HepG2 (cell line): Measurements from ENCODE around the gene BEND3. TPM values are rescaled to one million over a fixed set of nuclear protein-coding genes. Genes with fewer than 3 reads are reported as not detected.

Source experiments
- ETV6 ChIP-seq: sonication (generic); formaldehyde crosslinking; conservative IDR thresholded peaks from 2 replicates; pipeline ENCODE4 v1.4.0; 2020; ENCODE audit warnings: missing genetic modification reagents
- GPN1 ChIP-seq: sonication (generic); formaldehyde crosslinking; IDR thresholded peaks from 2 replicates; pipeline ENCODE4 v1.5.1; 2020; ENCODE audit warnings: missing genetic modification reagents, borderline replicate concordance
- KDM2A ChIP-seq: sonication (generic); formaldehyde crosslinking; IDR thresholded peaks from 2 replicates; pipeline ENCODE4 v1.4.0; 2020; ENCODE audit warnings: low read depth, missing genetic modification reagents, borderline replicate concordance
- MXD4 ChIP-seq: IDR thresholded peaks from 2 replicates; pipeline ENCODE4 v1.6.1; 2016; ENCODE audit warnings: mild to moderate bottlenecking, missing biosample characterization, missing genetic modification reagents
- RBFOX2 ChIP-seq: fragments of 200-400 bp; formaldehyde crosslinking; IDR thresholded peaks from 2 replicates; pipeline ENCODE4 v1.6.1; 2017; ENCODE audit warnings: low read depth, mild to moderate bottlenecking, low read length
- SALL2 ChIP-seq: sonication (generic); formaldehyde crosslinking; IDR thresholded peaks from 2 replicates; pipeline ENCODE4 v1.8.1; 2023; ENCODE audit warnings: mild to moderate bottlenecking, missing genetic modification reagents, inconsistent platforms
- SIN3A ChIP-seq: IDR thresholded peaks from 2 replicates; pipeline ENCODE4 v1.6.1; 2011; ENCODE audit warnings: low read depth, mild to moderate bottlenecking, control low read depth, low read length, borderline replicate concordance
- SOX5 ChIP-seq: IDR thresholded peaks from 2 replicates; pipeline ENCODE4 v1.6.1; 2016; ENCODE audit warnings: borderline replicate concordance
- ZNF232 ChIP-seq: sonication (generic); formaldehyde crosslinking; IDR thresholded peaks from 2 replicates; pipeline ENCODE4 v1.4.0; 2020; ENCODE audit warnings: missing genetic modification reagents, borderline replicate concordance
- ZNF331 ChIP-seq: sonication (generic); formaldehyde crosslinking; IDR thresholded peaks from 2 replicates; pipeline ENCODE4 v1.4.0; 2020; ENCODE audit warnings: missing genetic modification reagents
- ZNF354B ChIP-seq: sonication (generic); formaldehyde crosslinking; IDR thresholded peaks from 2 replicates; pipeline ENCODE4 v1.8.0; 2022; ENCODE audit warnings: mild to moderate bottlenecking, missing genetic modification reagents
- ZNF563 ChIP-seq: sonication (generic); formaldehyde crosslinking; IDR thresholded peaks from 2 replicates; pipeline ENCODE4 v1.8.0; 2022; ENCODE audit warnings: mild to moderate bottlenecking, moderate library complexity, missing genetic modification reagents
- ZNF567 ChIP-seq: sonication (generic); formaldehyde crosslinking; IDR thresholded peaks from 2 replicates; pipeline ENCODE4 v1.8.1; 2023; ENCODE audit warnings: mild to moderate bottlenecking, missing genetic modification reagents, borderline replicate concordance
- ZNF570 ChIP-seq: sonication (generic); formaldehyde crosslinking; IDR thresholded peaks from 2 replicates; pipeline ENCODE4 v1.4.0; 2020; ENCODE audit warnings: mild to moderate bottlenecking, missing genetic modification reagents, borderline replicate concordance
- ZNF607 ChIP-seq: sonication (generic); formaldehyde crosslinking; IDR thresholded peaks from 2 replicates; pipeline ENCODE4 v1.5.1; 2020; ENCODE audit warnings: missing genetic modification reagents, mild to moderate bottlenecking, borderline replicate concordance
- ZSCAN29 ChIP-seq: sonication (generic); formaldehyde crosslinking; conservative IDR thresholded peaks from 2 replicates; pipeline ENCODE4 v1.4.0; 2020; ENCODE audit warnings: mild to moderate bottlenecking, missing genetic modification reagents
- polyA plus RNA-seq, 8 experiments: library from polyadenylated mRNA; depleted of rRNA in 3 of 8; stranded (reverse) in 7 of 8; unstranded in 1 of 8; fragments of >200 nt; fragmentation: Illumina TruSeq in 4 of 8; extraction: Trizol in 4 of 8; gene quantifications; 2 replicates each; pipeline versions ENCODE4 v1.2.1 to v1.2.3, GENCODE V29; 2011 to 2016; ENCODE audit warnings: low read depth in 4 of 8, missing spikeins in 1 of 8, mixed read lengths in 1 of 8; ENCODE audit not compliant: insufficient read depth in 1 of 8
- total RNA-seq, 5 experiments: library from RNA; depleted of rRNA; stranded (reverse); fragments of >200 nt; fragmentation: Illumina TruSeq; extraction: Trizol; gene quantifications; 2 replicates each; pipeline ENCODE4 v1.2.3, GENCODE V29; 2016; ENCODE audit warnings: low read depth in 1 of 5
- TF ChIP-seq, protein P1 (sequence below): IDR thresholded peaks from 2 replicates; pipeline ENCODE4 v1.6.1; 2016; ENCODE audit warnings: missing genetic modification reagents, missing compliant biosample characterization
- TF ChIP-seq, protein P2 (sequence below): sonication (generic); formaldehyde crosslinking; IDR thresholded peaks from 2 replicates; pipeline ENCODE4 v1.5.0; 2020; ENCODE audit warnings: mild to moderate bottlenecking, missing genetic modification reagents
- TF ChIP-seq, protein P3 (sequence below): IDR thresholded peaks from 2 replicates; pipeline ENCODE4 v1.6.1; 2016; ENCODE audit warnings: mild to moderate bottlenecking
- TF ChIP-seq, protein P4 (sequence below): sonication (generic); formaldehyde crosslinking; IDR thresholded peaks from 2 replicates; pipeline ENCODE4 v1.4.0; 2020; ENCODE audit warnings: missing genetic modification reagents

BEND3 gene
- total and polyA plus RNA-seq, 2 of the 13 experiments (the other 11 are each of a cell fraction or from before 2014, with no cell fraction given) = 1.4 to 5.8 TPM

DNA sequence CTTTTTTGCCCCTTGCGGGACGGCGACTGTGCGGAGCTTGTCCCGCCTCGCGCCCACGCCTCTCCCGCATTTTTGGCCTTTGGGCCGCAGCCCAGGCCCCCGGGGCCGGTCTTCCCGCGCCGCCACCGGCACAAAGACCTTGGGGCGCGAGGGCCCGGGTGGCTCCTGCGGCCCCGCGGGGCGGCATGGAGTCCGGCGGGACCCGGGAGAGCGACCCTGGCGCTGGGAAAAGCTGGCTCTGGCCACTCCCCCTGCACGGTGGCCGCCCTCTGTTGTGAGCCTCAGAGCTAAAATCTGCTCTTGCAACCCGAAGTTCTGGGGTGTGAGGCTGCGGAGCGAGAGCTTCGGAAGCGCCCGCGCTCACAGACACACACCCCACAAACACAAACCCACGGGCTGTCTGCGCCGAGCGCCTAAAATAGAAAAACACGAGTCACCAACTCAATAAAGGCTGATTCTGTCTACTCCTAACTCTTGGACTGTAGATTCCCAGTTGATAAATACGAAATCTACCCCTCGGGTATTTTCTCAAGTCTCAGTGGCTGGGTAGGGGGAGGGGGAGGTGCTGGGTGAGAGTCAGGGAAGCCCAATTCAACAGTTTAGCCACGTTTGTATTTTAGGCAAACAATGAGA lies 496 bp upstream of the BEND3 start (continued):
- TF ChIP-seq SIN3A (0 out of 2 replicates have a peak, but pooled peaks have one; percentile 16), SOX5 (CRISPR knock-in tag) (0 out of 2 replicates have a peak, but pooled peaks have one; percentile 27), GPN1 (CRISPR knock-in tag) (no peak), ZNF354B (CRISPR knock-in tag) (0 out of 2 replicates have a peak, but pooled peaks have one; percentile 22), ZNF563 (CRISPR knock-in tag) (0 out of 2 replicates have a peak, but pooled peaks have one; percentile 62), MXD4 (peak; percentile 60), KDM2A (CRISPR knock-in tag) (peak; percentile 54; the same call in 1 of the 2 replicates), ETV6 (CRISPR knock-in tag) (0 out of 2 replicates have a peak, but pooled peaks have one; percentile 33), ZNF232 (peak; percentile 28; the same call in 1 of the 2 replicates), ZNF567 (no peak), ZNF570 (CRISPR knock-in tag) (0 out of 2 replicates have a peak, but pooled peaks have one; percentile 61), RBFOX2 (peak; percentile 93), ZNF331 (CRISPR knock-in tag) (peak; percentile 25; the same call in 1 of the 2 replicates), SALL2 (CRISPR knock-in tag) (peak; percentile 34; the same call in 1 of the 2 replicates), ZNF607 (CRISPR knock-in tag) (peak; percentile 81), ZSCAN29 (CRISPR knock-in tag) (peak; percentile 51; the same call in 1 of the 2 replicates)
- TF ChIP-seq, protein P1, sequence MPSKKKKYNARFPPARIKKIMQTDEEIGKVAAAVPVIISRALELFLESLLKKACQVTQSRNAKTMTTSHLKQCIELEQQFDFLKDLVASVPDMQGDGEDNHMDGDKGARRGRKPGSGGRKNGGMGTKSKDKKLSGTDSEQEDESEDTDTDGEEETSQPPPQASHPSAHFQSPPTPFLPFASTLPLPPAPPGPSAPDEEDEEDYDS = peak; percentile 72
- TF ChIP-seq, protein P2, sequence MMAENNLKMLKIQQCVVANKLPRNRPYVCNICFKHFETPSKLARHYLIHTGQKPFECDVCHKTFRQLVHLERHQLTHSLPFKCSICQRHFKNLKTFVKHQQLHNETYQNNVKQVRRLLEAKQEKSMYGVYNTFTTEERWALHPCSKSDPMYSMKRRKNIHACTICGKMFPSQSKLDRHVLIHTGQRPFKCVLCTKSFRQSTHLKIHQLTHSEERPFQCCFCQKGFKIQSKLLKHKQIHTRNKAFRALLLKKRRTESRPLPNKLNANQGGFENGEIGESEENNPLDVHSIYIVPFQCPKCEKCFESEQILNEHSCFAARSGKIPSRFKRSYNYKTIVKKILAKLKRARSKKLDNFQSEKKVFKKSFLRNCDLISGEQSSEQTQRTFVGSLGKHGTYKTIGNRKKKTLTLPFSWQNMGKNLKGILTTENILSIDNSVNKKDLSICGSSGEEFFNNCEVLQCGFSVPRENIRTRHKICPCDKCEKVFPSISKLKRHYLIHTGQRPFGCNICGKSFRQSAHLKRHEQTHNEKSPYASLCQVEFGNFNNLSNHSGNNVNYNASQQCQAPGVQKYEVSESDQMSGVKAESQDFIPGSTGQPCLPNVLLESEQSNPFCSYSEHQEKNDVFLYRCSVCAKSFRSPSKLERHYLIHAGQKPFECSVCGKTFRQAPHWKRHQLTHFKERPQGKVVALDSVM = 0 out of 2 replicates have a peak, but pooled peaks have one; percentile 39
- TF ChIP-seq, protein P3, sequence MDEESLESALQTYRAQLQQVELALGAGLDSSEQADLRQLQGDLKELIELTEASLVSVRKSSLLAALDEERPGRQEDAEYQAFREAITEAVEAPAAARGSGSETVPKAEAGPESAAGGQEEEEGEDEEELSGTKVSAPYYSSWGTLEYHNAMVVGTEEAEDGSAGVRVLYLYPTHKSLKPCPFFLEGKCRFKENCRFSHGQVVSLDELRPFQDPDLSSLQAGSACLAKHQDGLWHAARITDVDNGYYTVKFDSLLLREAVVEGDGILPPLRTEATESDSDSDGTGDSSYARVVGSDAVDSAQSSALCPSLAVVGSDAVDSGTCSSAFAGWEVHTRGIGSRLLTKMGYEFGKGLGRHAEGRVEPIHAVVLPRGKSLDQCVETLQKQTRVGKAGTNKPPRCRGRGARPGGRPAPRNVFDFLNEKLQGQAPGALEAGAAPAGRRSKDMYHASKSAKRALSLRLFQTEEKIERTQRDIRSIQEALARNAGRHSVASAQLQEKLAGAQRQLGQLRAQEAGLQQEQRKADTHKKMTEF = peak; percentile 56; the same call in 1 of the 2 replicates
- TF ChIP-seq, protein P4, sequence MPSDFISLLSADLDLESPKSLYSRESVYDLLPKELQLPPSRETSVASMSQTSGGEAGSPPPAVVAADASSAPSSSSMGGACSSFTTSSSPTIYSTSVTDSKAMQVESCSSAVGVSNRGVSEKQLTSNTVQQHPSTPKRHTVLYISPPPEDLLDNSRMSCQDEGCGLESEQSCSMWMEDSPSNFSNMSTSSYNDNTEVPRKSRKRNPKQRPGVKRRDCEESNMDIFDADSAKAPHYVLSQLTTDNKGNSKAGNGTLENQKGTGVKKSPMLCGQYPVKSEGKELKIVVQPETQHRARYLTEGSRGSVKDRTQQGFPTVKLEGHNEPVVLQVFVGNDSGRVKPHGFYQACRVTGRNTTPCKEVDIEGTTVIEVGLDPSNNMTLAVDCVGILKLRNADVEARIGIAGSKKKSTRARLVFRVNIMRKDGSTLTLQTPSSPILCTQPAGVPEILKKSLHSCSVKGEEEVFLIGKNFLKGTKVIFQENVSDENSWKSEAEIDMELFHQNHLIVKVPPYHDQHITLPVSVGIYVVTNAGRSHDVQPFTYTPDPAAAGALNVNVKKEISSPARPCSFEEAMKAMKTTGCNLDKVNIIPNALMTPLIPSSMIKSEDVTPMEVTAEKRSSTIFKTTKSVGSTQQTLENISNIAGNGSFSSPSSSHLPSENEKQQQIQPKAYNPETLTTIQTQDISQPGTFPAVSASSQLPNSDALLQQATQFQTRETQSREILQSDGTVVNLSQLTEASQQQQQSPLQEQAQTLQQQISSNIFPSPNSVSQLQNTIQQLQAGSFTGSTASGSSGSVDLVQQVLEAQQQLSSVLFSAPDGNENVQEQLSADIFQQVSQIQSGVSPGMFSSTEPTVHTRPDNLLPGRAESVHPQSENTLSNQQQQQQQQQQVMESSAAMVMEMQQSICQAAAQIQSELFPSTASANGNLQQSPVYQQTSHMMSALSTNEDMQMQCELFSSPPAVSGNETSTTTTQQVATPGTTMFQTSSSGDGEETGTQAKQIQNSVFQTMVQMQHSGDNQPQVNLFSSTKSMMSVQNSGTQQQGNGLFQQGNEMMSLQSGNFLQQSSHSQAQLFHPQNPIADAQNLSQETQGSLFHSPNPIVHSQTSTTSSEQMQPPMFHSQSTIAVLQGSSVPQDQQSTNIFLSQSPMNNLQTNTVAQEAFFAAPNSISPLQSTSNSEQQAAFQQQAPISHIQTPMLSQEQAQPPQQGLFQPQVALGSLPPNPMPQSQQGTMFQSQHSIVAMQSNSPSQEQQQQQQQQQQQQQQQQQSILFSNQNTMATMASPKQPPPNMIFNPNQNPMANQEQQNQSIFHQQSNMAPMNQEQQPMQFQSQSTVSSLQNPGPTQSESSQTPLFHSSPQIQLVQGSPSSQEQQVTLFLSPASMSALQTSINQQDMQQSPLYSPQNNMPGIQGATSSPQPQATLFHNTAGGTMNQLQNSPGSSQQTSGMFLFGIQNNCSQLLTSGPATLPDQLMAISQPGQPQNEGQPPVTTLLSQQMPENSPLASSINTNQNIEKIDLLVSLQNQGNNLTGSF = peak; percentile 73; the same call in 1 of the 2 replicates
